Sigmoid colon (tissue), 4 donors: Measurements from ENCODE around the gene RBPJ.

Experiments
- CTCF ChIP-seq, 4 experiments: fragments of 450-650 bp in 3 of 4; fragments of 200-600 bp in 1 of 4; IDR thresholded peaks; one replicate each; pipeline ENCODE4 v1.5.1; 2016 to 2019; ENCODE audit warnings: antibody characterized with exemption in 4 of 4, mild to moderate bottlenecking in 3 of 4, moderate library complexity in 2 of 4
- EP300 ChIP-seq, 4 donors: sonication (generic); formaldehyde crosslinking; IDR thresholded peaks; one replicate each; pipeline ENCODE4 v1.6.1; 2017; ENCODE audit warnings: antibody characterized with exemption in 4 of 4
- POLR2A ChIP-seq, 2 donors: fragments of 450-650 bp; IDR thresholded peaks; one replicate each; pipeline ENCODE4 v1.6.1; 2016; ENCODE audit warnings: antibody characterized with exemption in 2 of 2, mild to moderate bottlenecking in 2 of 2, moderate library complexity in 2 of 2

GRCh38 chr4:26474551-26474950, 153.7 kb downstream of the RBPJ start:
- TF ChIP-seq CTCF (IDR thresholded peaks at IDR 0.05) = no peak
- no peak for TF ChIP-seq EP300 (IDR thresholded peaks at IDR 0.05)
- no peak for TF ChIP-seq POLR2A (IDR thresholded peaks at IDR 0.05)
